Mesenchymal stem cell (in vitro differentiated cells and primary cell): ENCODE measurements around the gene C4orf50.

Experiments
- DNase-seq: peaks from one replicate; pipeline ENCODE4 v3.0.0-alpha.2; 2013
- H2AFZ ChIP-seq: one replicate; pipeline ENCODE4 v1.6.1; 2013; ENCODE audit warnings: low read depth, mild to moderate bottlenecking, control low read depth, inconsistent platforms, low read length, moderate library complexity
- H2AK5ac ChIP-seq: 2 replicates; pipeline ENCODE4 v1.6.1; 2013; ENCODE audit warnings: low read length, moderate library complexity, mild to moderate bottlenecking, inconsistent platforms; ENCODE audit not compliant: severe bottlenecking
- H2BK120ac ChIP-seq: one replicate; pipeline ENCODE4 v1.6.1; 2013; ENCODE audit warnings: low read depth, mild to moderate bottlenecking, inconsistent platforms, low read length, moderate library complexity
- H2BK12ac ChIP-seq, 2 experiments: one replicate each; pipeline ENCODE4 v1.6.1; 2013; ENCODE audit warnings: inconsistent platforms in 2 of 2, low read length in 2 of 2, mild to moderate bottlenecking in 2 of 2, moderate library complexity in 2 of 2, control low read depth in 1 of 2
- H2BK15ac ChIP-seq: one replicate; pipeline ENCODE4 v1.6.1; 2013; ENCODE audit warnings: mild to moderate bottlenecking, low read depth, inconsistent platforms; ENCODE audit not compliant: poor library complexity, severe bottlenecking
- H2BK5ac ChIP-seq: 2 replicates; pipeline ENCODE4 v1.6.1; 2013; ENCODE audit warnings: low read depth, mild to moderate bottlenecking, low read length, control low read depth, inconsistent platforms; ENCODE audit not compliant: poor library complexity, severe bottlenecking
- H3K14ac ChIP-seq, 2 experiments: one replicate each; pipeline ENCODE4 v1.6.1; 2013; ENCODE audit warnings: inconsistent platforms in 2 of 2, low read length in 2 of 2, control low read depth in 1 of 2, mild to moderate bottlenecking in 1 of 2, moderate library complexity in 1 of 2
- H3K18ac ChIP-seq, 2 experiments: one replicate each; pipeline ENCODE4 v1.6.1; 2013; ENCODE audit warnings: inconsistent platforms in 2 of 2, low read length in 2 of 2, control low read depth in 1 of 2, low read depth in 1 of 2, mild to moderate bottlenecking in 1 of 2
- H3K23ac ChIP-seq, 2 experiments: one replicate each; pipeline ENCODE4 v1.6.1; 2013; ENCODE audit warnings: inconsistent platforms in 2 of 2, low read length in 2 of 2, mild to moderate bottlenecking in 2 of 2, moderate library complexity in 2 of 2, control low read depth in 1 of 2
- H3K27ac ChIP-seq: 2 replicates; pipeline ENCODE4 v1.5.1; 2013; ENCODE audit warnings: mild to moderate bottlenecking, moderate library complexity, low read length, control low read depth, inconsistent platforms; ENCODE audit not compliant: poor library complexity, severe bottlenecking
- H3K27me3 ChIP-seq, 2 experiments: 2 replicates each; pipeline versions ENCODE4 v1.6.1 to v1.7.0; 2013; ENCODE audit warnings: low read length in 2 of 2, mild to moderate bottlenecking in 2 of 2, moderate library complexity in 2 of 2, control low read depth in 1 of 2, inconsistent platforms in 1 of 2; ENCODE audit not compliant: control insufficient read depth in 1 of 2, insufficient read depth in 1 of 2
- H3K36me3 ChIP-seq, 2 experiments: 2 replicates each; pipeline versions ENCODE4 v1.6.1 to v1.7.0; 2013; ENCODE audit warnings: low read length in 2 of 2, control low read depth in 1 of 2, inconsistent platforms in 1 of 2, low read depth in 1 of 2, mild to moderate bottlenecking in 1 of 2; ENCODE audit not compliant: insufficient read depth in 2 of 2, control insufficient read depth in 1 of 2
- H3K4ac ChIP-seq, 2 experiments: one replicate each; pipeline ENCODE4 v1.6.1; 2013; ENCODE audit warnings: inconsistent platforms in 2 of 2, low read length in 2 of 2, mild to moderate bottlenecking in 2 of 2, moderate library complexity in 2 of 2, control low read depth in 1 of 2, low read depth in 1 of 2
- H3K4me1 ChIP-seq: 2 replicates; pipeline ENCODE4 v1.6.1; 2013; ENCODE audit warnings: low read depth, low read length, control low read depth; ENCODE audit not compliant: control insufficient read depth, insufficient read depth
- H3K4me2 ChIP-seq: 2 replicates; pipeline ENCODE4 v1.6.1; 2013; ENCODE audit warnings: low read length, mild to moderate bottlenecking, inconsistent platforms; ENCODE audit not compliant: poor library complexity, severe bottlenecking
- H3K4me3 ChIP-seq, 2 experiments: 2 replicates each; pipeline versions ENCODE4 v1.5.1 to v1.7.0; 2013; ENCODE audit warnings: low read length in 2 of 2, mild to moderate bottlenecking in 2 of 2, control low read depth in 1 of 2, low read depth in 1 of 2; ENCODE audit not compliant: insufficient read depth in 1 of 2
- H3K79me1 ChIP-seq: replicated peaks from 2 replicates; pipeline ENCODE4 v1.6.1; 2013; ENCODE audit warnings: mild to moderate bottlenecking, control low read depth, low read length, inconsistent platforms; ENCODE audit not compliant: poor library complexity, severe bottlenecking
- H3K9ac ChIP-seq: 2 replicates; pipeline ENCODE4 v1.7.0; 2013; ENCODE audit warnings: mild to moderate bottlenecking, low read length, moderate library complexity
- H3K9me3 ChIP-seq: 2 replicates; pipeline ENCODE4 v1.7.0; 2013; ENCODE audit warnings: mild to moderate bottlenecking, low read length; ENCODE audit not compliant: control insufficient read depth
- H4K8ac ChIP-seq: one replicate; pipeline ENCODE4 v1.6.1; 2013; ENCODE audit warnings: inconsistent platforms, mild to moderate bottlenecking, low read length, moderate library complexity
- H4K91ac ChIP-seq: one replicate; pipeline ENCODE4 v1.6.1; 2013; ENCODE audit warnings: mild to moderate bottlenecking, low read length, inconsistent platforms
- WGBS: methylation state at CpG from one replicate; pipeline ENCODE4 v1.1.7; 2013; ENCODE audit warnings: mixed read lengths; 5-methylcytosine and 5-hydroxymethylcytosine counted together

C4orf50 gene

GRCh38 chr4:6032249-6033244, 14.3 kb upstream of the C4orf50 start:
- WGBS: 78% methylated on average over 11 of the region's 11 CpGs
- no peak overlapping the region for H2BK15ac ChIP-seq
- H2BK5ac ChIP-seq: no peak overlapping the region
- no peak overlapping the region for H2BK120ac ChIP-seq
- H3K79me1 ChIP-seq: no peaks in the 10 kb centered on the region
- H3K4me2 ChIP-seq: no peak overlapping the region
- no peak overlapping the region for H3K23ac ChIP-seq
- H3K14ac ChIP-seq: no peak overlapping the region
- no peak overlapping the region for H2AK5ac ChIP-seq
- H3K27ac ChIP-seq: no peak overlapping the region
- peaks cover 0 to 36% of the 10 kb centered on the region in 2 experiments for H3K27me3 ChIP-seq
- no peaks in the 10 kb centered on the region for H3K4me1 ChIP-seq
- H3K36me3 ChIP-seq: no peaks in the 10 kb centered on the region
- H2AFZ ChIP-seq: no peak overlapping the region
- no peak overlapping the region for H3K9ac ChIP-seq
- H2BK12ac ChIP-seq: no peak overlapping the region
- no peak for DNase-seq
- no peak overlapping the region for H3K4me3 ChIP-seq
- no peak overlapping the region for H4K8ac ChIP-seq
- H3K9me3 ChIP-seq: peaks cover 3% of the 10 kb centered on the region
- H3K4ac ChIP-seq: no peak overlapping the region
- H3K18ac ChIP-seq: no peak overlapping the region
- H4K91ac ChIP-seq: no peak overlapping the region

- DNase-seq: no peak
- Histone ChIP-seq H3K4ac (no peak overlapping the region), H3K4me2 (no peak overlapping the region), H3K27ac (no peak overlapping the region), H3K27me3 (peaks cover 0 to 41% of the 10 kb centered on the region in 2 experiments), H3K23ac (no peak overlapping the region), H2BK15ac (no peak overlapping the region), H4K91ac (no peak overlapping the region), H3K4me1 (no peaks in the 10 kb centered on the region), H3K79me1 (no peaks in the 10 kb centered on the region), H2AK5ac (no peak overlapping the region), H2BK5ac (no peak overlapping the region), H4K8ac (no peak overlapping the region), H3K9me3 (peaks cover 3% of the 10 kb centered on the region), H2AFZ (no peak overlapping the region), H3K36me3 (no peaks in the 10 kb centered on the region), H3K14ac (no peak overlapping the region), H3K4me3 (no peak overlapping the region), H3K18ac (no peak overlapping the region), H2BK120ac (no peak overlapping the region), H3K9ac (no peak overlapping the region), H2BK12ac (no peak overlapping the region)
- 65% methylated on average over 5 of the region's 5 CpGs for WGBS
These were observed 13.6 kb upstream of the C4orf50 start for GRCh38 chr4:6031846-6032245.

GRCh38 chr4:6030679-6031078, 12.4 kb upstream of the C4orf50 start:
- H3K4me2 ChIP-seq: no peak overlapping the region
- no peak overlapping the region for H3K9ac ChIP-seq
- no peak overlapping the region for H2BK15ac ChIP-seq
- no peak overlapping the region for H2BK5ac ChIP-seq
- no peaks in the 10 kb centered on the region for H3K36me3 ChIP-seq
- no peak overlapping the region for H3K23ac ChIP-seq
- H2AFZ ChIP-seq: no peak overlapping the region
- no peak overlapping the region for H4K8ac ChIP-seq
- no peak overlapping the region for H2AK5ac ChIP-seq
- no peak overlapping the region for H2BK12ac ChIP-seq
- no peak overlapping the region for H2BK120ac ChIP-seq
- no peak overlapping the region for H3K4ac ChIP-seq
- no peak overlapping the region for H3K14ac ChIP-seq
- no peak for DNase-seq
- no peaks in the 10 kb centered on the region for H3K79me1 ChIP-seq
- peaks cover 0 to 47% of the 10 kb centered on the region in 2 experiments for H3K27me3 ChIP-seq
- H3K4me1 ChIP-seq: no peaks in the 10 kb centered on the region
- 82% methylated on average over 7 of the region's 7 CpGs for WGBS
- H4K91ac ChIP-seq: no peak overlapping the region
- no peak overlapping the region for H3K4me3 ChIP-seq
- H3K9me3 ChIP-seq: peaks cover 3% of the 10 kb centered on the region
- H3K18ac ChIP-seq: no peak overlapping the region
- H3K27ac ChIP-seq: no peak overlapping the region

GRCh38 chr4:6029254-6029653, 11.0 kb upstream of the C4orf50 start:
- no peak overlapping the region for H3K4me2 ChIP-seq
- H3K4me1 ChIP-seq: no peaks in the 10 kb centered on the region
- no peaks in the 10 kb centered on the region for H3K79me1 ChIP-seq
- H3K27ac ChIP-seq: no peak overlapping the region
- H3K18ac ChIP-seq: no peak overlapping the region
- WGBS: 72% methylated on average over 6 of the region's 6 CpGs
- no peak overlapping the region for H2BK15ac ChIP-seq
- no peak overlapping the region for H3K9ac ChIP-seq
- H3K9me3 ChIP-seq: no peaks in the 10 kb centered on the region
- H2BK5ac ChIP-seq: no peak overlapping the region
- H3K27me3 ChIP-seq: peaks cover 6 to 55% of the 10 kb centered on the region in 2 experiments
- no peak overlapping the region for H4K91ac ChIP-seq
- DNase-seq: no peak
- H2AFZ ChIP-seq: no peak overlapping the region
- no peak overlapping the region for H2BK12ac ChIP-seq
- no peak overlapping the region for H3K4ac ChIP-seq
- H2AK5ac ChIP-seq: no peak overlapping the region
- no peak overlapping the region for H3K4me3 ChIP-seq
- H2BK120ac ChIP-seq: no peak overlapping the region
- no peaks in the 10 kb centered on the region for H3K36me3 ChIP-seq
- H3K14ac ChIP-seq: no peak overlapping the region
- no peak overlapping the region for H4K8ac ChIP-seq
- H3K23ac ChIP-seq: no peak overlapping the region
